HL-60 (cell line): Measurements from ENCODE around the gene KAZALD1.

ENCODE experiments used
- DNase-seq, 2 experiments: peaks; one replicate each; pipeline ENCODE4 v3.0.0-alpha.2; 2010 to 2020; ENCODE audit warnings: low read depth in 1 of 2, low spot score in 1 of 2
- H3K27ac ChIP-seq: fragments of 250-450 bp; sonication (Bioruptor Pico); replicated peaks from 2 replicates; pipeline ENCODE4 v1.5.1; 2020; ENCODE audit warnings: mild to moderate bottlenecking, moderate library complexity
- H3K27me3 ChIP-seq: fragments of 250-450 bp; sonication (Bioruptor Pico); 2 replicates; pipeline ENCODE4 v1.5.1; 2021; ENCODE audit warnings: mild to moderate bottlenecking, moderate library complexity; ENCODE audit not compliant: insufficient read depth, poor library complexity, severe bottlenecking
- H3K4me3 ChIP-seq: replicated peaks from 2 replicates; pipeline ENCODE4 v1.5.1; 2011; ENCODE audit warnings: mild to moderate bottlenecking, control low read depth, low read length; ENCODE audit not compliant: insufficient read depth
- CTCF ChIP-seq: IDR thresholded peaks from one replicate; pipeline ENCODE4 v1.5.1; 2011; ENCODE audit warnings: low read length, control low read depth, inconsistent platforms; ENCODE audit not compliant: insufficient read depth
- GABPA ChIP-seq: IDR thresholded peaks from 2 replicates; pipeline ENCODE4 v1.6.1; 2012; ENCODE audit warnings: low read depth
- POLR2AphosphoS5 ChIP-seq: IDR thresholded peaks from 2 replicates; pipeline ENCODE4 v1.6.1; 2012; ENCODE audit warnings: low read depth
- REST ChIP-seq: IDR thresholded peaks from 2 replicates; pipeline ENCODE4 v1.6.1; 2012; ENCODE audit warnings: low read depth; ENCODE audit not compliant: insufficient replicate concordance
- SPI1 ChIP-seq: IDR thresholded peaks from 2 replicates; pipeline ENCODE4 v1.6.1; 2012; ENCODE audit warnings: low read depth, mild to moderate bottlenecking, borderline replicate concordance

KAZALD1 gene

GRCh38 chr10:101087965-101088364 is 26.2 kb downstream of the KAZALD1 start:
- no peak for DNase-seq
- H3K4me3 ChIP-seq: no peak overlapping the region
- peaks cover 28% of the 10 kb centered on the region for H3K27me3 ChIP-seq
- H3K27ac ChIP-seq: no peak overlapping the region
- no peak for TF ChIP-seq SPI1
- TF ChIP-seq CTCF: no peak
- TF ChIP-seq REST: no peak
- no peak for TF ChIP-seq GABPA
- no peak for TF ChIP-seq POLR2AphosphoS5

- no peak overlapping the region for H3K4me3 ChIP-seq
- DNase-seq: no peak
- TF ChIP-seq CTCF (no peak), REST (no peak), GABPA (no peak), SPI1 (no peak), POLR2AphosphoS5 (no peak)
- peaks cover 35% of the 10 kb centered on the region for H3K27me3 ChIP-seq
- H3K27ac ChIP-seq: no peak overlapping the region
Observed at GRCh38 chr10:101089520-101090299, 27.9 kb downstream of the KAZALD1 start.

GRCh38 chr10:101090597-101090996 is 28.8 kb downstream of the KAZALD1 start:
- H3K4me3 ChIP-seq: no peak overlapping the region
- no peak for DNase-seq
- no peak overlapping the region for H3K27ac ChIP-seq
- TF ChIP-seq REST: no peak
- TF ChIP-seq SPI1: no peak
- TF ChIP-seq CTCF: no peak
- TF ChIP-seq GABPA: no peak
- TF ChIP-seq POLR2AphosphoS5: no peak
- H3K27me3 ChIP-seq: peaks cover 35% of the 10 kb centered on the region
